Activated CD8-positive, alpha-beta memory T cell treated with anti-CD3 and anti-CD28 coated beads, Interleukin-2, amount 10 ng/mL, durations not matched to agents 7 days and 5 days (primary cell): Measurements from ENCODE around the gene NDRG3. TPM values are rescaled to one million over a fixed set of nuclear protein-coding genes. Genes with fewer than 3 reads are reported as not detected.
A peak's percentile ranks its signal among the peaks of the same experiment; 100 is the strongest.

Experiments used
- ATAC-seq: fragments of 150-1000 bp; cut with Tn5 transposase; one replicate; pipeline ENCODE4 v1.10.0; 2021; ENCODE audit warnings: moderate library complexity
- CTCF ChIA-PET: fragments of 350-600 bp; sonication (Branson Sonifier 250); formaldehyde crosslinking; loops from one replicate; lab custom pipeline; 2021; ENCODE audit warnings: antibody characterized with exemption; lab: Charles Lee
- DNase-seq: peaks from one replicate; pipeline ENCODE4 v3.0.0-alpha.2; 2020
- H3K27ac Mint-ChIP-seq: one replicate; pipeline ENCODE4 v1.8.0; 2021; ENCODE audit warnings: mild to moderate bottlenecking, mixed read lengths
- H3K27me3 Mint-ChIP-seq: one replicate; pipeline ENCODE4 v1.8.0; 2021; ENCODE audit warnings: mixed read lengths
- H3K36me3 Mint-ChIP-seq: one replicate; pipeline ENCODE4 v1.8.0; 2021; ENCODE audit warnings: mild to moderate bottlenecking, mixed read lengths
- H3K4me1 Mint-ChIP-seq: one replicate; pipeline ENCODE4 v1.8.0; 2021; ENCODE audit warnings: mixed read lengths
- H3K4me3 Mint-ChIP-seq: one replicate; pipeline ENCODE4 v1.8.0; 2021; ENCODE audit warnings: mild to moderate bottlenecking, moderate library complexity, mixed read lengths
- H3K9me3 Mint-ChIP-seq: one replicate; pipeline ENCODE4 v1.8.0; 2022; ENCODE audit warnings: low read depth, mixed read lengths
- total RNA-seq, 2 experiments: library from RNA; stranded (reverse); gene quantifications; one replicate each; pipeline ENCODE4 v1.2.3, GENCODE V29; 2021

NDRG3 gene
- total RNA-seq, 2 experiments from 2014 or later, result 27.8 to 28.8 TPM

- H3K4me3 Mint-ChIP-seq, result peak overlapping the region; percentile 98
- no peaks in the 10 kb centered on the region for H3K9me3 Mint-ChIP-seq
- H3K27me3 Mint-ChIP-seq, result no peaks in the 10 kb centered on the region
- peak overlapping the region; percentile 96 for H3K27ac Mint-ChIP-seq
- CTCF ChIA-PET, result interaction anchor here (0.6 to 5.6 kb wide), 6 partner anchors 21 to 147 kb away, joined by 3 to 54 read pairs (median 3); partner anchors contain the start of gene TGIF2
- ATAC-seq (no peak), DNase-seq (no peak)
- peaks cover 53% of the 10 kb centered on the region for H3K36me3 Mint-ChIP-seq
- H3K4me1 Mint-ChIP-seq, result peaks cover 31% of the 10 kb centered on the region
Measured at GRCh38 chr20:36607586-36608387, 138.1 kb downstream of the NDRG3 start.

- Mint-ChIP-seq H3K36me3 (peaks cover 40% of the 10 kb centered on the region), H3K4me1 (peaks cover 26% of the 10 kb centered on the region), H3K4me3 (peak overlapping the region; percentile 98), H3K27ac (peak overlapping the region; percentile 96), H3K9me3 (no peaks in the 10 kb centered on the region), H3K27me3 (no peaks in the 10 kb centered on the region)
- no peak for ATAC-seq
- no peak for DNase-seq
- CTCF ChIA-PET, result interaction anchor here (0.6 to 5.6 kb wide), 33 partner anchors 9 to 653 kb away, joined by 3 to 56 read pairs (median 4); partner anchors contain the start of genes DSN1, NDRG3, SCAND1 and SLA2
Measured at GRCh38 chr20:36606158-36607066, 139.5 kb downstream of the NDRG3 start.

DNA sequence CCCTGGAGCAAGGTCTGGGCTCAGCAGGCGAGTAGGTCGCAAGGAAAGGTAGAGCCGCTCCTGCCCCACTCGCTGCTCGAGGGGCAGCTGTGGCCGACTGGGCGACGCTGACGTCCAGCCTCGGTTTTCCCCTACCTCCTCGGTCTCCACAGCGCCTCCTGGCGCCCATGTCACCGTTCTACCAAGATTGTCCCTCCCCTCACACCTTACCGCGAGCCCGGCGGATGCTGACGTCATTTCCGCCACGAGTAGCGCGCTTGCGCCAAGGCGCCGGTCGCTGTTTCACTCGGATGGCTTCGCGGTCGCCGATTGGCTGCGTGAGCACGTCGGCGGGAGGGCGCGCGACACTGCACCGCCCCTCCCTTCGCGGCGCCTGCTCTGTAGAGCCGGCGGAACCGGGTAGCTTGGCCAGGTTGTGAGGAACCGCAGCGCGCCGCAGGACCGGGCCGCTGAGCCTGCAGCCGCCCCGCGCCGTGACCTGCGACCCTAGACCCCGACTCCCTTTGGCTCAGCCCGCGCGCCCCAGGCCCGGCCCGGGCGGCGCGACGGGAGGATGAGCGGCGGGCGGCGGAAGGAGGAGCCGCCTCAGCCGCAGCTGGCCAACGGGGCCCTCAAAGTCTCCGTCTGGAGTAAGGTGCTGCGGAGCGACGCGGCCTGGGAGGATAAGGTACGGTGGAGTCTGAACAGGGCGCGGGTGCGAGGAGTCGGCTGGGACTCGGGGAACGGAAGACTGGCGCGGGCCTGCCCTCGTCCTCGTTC is 140.3 kb downstream of the NDRG3 start, which contains the start of gene RAB5IF:
TSS of gene RAB5IF (plus strand) at position 381 of the 759 bp plus-strand sequence. CDS start at position 554, 173 bp downstream.
- ATAC-seq (peak; percentile 92), DNase-seq (peak; percentile 100)
- CTCF ChIA-PET, result interaction anchor here (0.6 to 5.6 kb wide), 33 partner anchors 8 to 652 kb away, joined by 3 to 56 read pairs (median 5); partner anchors contain the start of genes DSN1, NDRG3, SCAND1 and SLA2
- Mint-ChIP-seq H3K27me3 (no peaks in the 10 kb centered on the region), H3K36me3 (peaks cover 34% of the 10 kb centered on the region), H3K4me3 (peak within 1 kb of the TSS; percentile 98), H3K9me3 (no peaks in the 10 kb centered on the region), H3K4me1 (peaks cover 27% of the 10 kb centered on the region), H3K27ac (peak within 1 kb of the TSS; percentile 96)

GRCh38 chr20:36604952-36605398 is 140.9 kb downstream of the NDRG3 start:
- peak; percentile 31 for ATAC-seq
- Mint-ChIP-seq H3K27ac (peak overlapping the region; percentile 96), H3K27me3 (no peaks in the 10 kb centered on the region), H3K9me3 (no peaks in the 10 kb centered on the region), H3K4me3 (peak overlapping the region; percentile 98), H3K36me3 (peaks cover 30% of the 10 kb centered on the region), H3K4me1 (peaks cover 30% of the 10 kb centered on the region)
- DNase-seq, result peak; percentile 81
- CTCF ChIA-PET, result interaction anchor here (0.9 to 5.6 kb wide), 28 partner anchors 10 to 651 kb away, joined by 3 to 56 read pairs (median 6); partner anchors contain the start of genes DSN1, NDRG3, SCAND1 and SLA2

Other genes starting within 250 kb of the NDRG3 start
- gene MYL9, start 204.6 kb downstream of the NDRG3 start, total RNA-seq, result under 1 TPM; 0.59 to 0.96 TPM
- gene TGIF2, start 172.5 kb downstream of the NDRG3 start, total RNA-seq, result 10 to 100 TPM; 32.5 to 40.9 TPM
- gene RAB5IF, start 140.3 kb downstream of the NDRG3 start, total RNA-seq, result 100 to 1,000 TPM in 1 of 2 experiments, 10 to 100 TPM in 1; 81.8 to 115 TPM
- gene SLA2, start 99.9 kb downstream of the NDRG3 start, total RNA-seq, result 100 to 1,000 TPM; 109 to 140 TPM
- 10 to 100 TPM; 36.0 to 42.7 TPM for gene DSN1, start 27.7 kb upstream of the NDRG3 start, total RNA-seq
- gene TLDC2, start 130.0 kb upstream of the NDRG3 start, total RNA-seq, result not detected
- gene SAMHD1, start 205.6 kb upstream of the NDRG3 start, total RNA-seq, result 100 to 1,000 TPM; 167 to 213 TPM